Right kidney (tissue), 1 donor: ENCODE results near the gene GMEB2.
A peak's percentile ranks its signal among the peaks of the same experiment; 100 is the strongest.
"Not testable (repeated sequence)": the region's sequence is repeated elsewhere in the genome, so short reads cannot be mapped to it uniquely, and the experiment has no call there.

ENCODE experiments used
- DNase-seq: peaks from one replicate; pipeline ENCODE4 v3.0.0-alpha.2; 2016

Gene GMEB2

GRCh38 chr20:63657937-63658748 lies 31.2 kb upstream of the GMEB2 start, which contains the start of gene RTEL1:
Gene RTEL1 (plus strand): TSS chr20:63658312. CDS start chr20:63659403, 1,091 bp downstream.
- DNase-seq = peak; percentile 99

GRCh38 chr20:63657260-63657936 lies 30.5 kb upstream of the GMEB2 start:
- DNase-seq = no peak

- DNase-seq = no peak
These were observed 29.6 kb upstream of the GMEB2 start for GRCh38 chr20:63656451-63656850.

GRCh38 chr20:63655249-63655648 lies 28.3 kb upstream of the GMEB2 start:
- DNase-seq = no peak

- DNase-seq = peak; percentile 43
These were observed 27.2 kb upstream of the GMEB2 start for GRCh38 chr20:63653974-63654668.

GRCh38 chr20:63653041-63653973 lies 26.4 kb upstream of the GMEB2 start, which contains the start of gene STMN3:
Gene STMN3 (minus strand): TSS chr20:63653424. CDS start chr20:63653345, 79 bp downstream.
- DNase-seq = peak; percentile 86

GRCh38 chr20:63652192-63652980 lies 25.5 kb upstream of the GMEB2 start:
- peak; percentile 56 for DNase-seq

- DNase-seq = no peak
These were observed 25.0 kb upstream of the GMEB2 start for GRCh38 chr20:63651942-63652191.

- not testable (repeated sequence) for DNase-seq
These were observed 23.6 kb upstream of the GMEB2 start for GRCh38 chr20:63650486-63650885.

GRCh38 chr20:63648895-63649589 lies 22.1 kb upstream of the GMEB2 start:
- no peak for DNase-seq

GRCh38 chr20:63648190-63648589 lies 21.3 kb upstream of the GMEB2 start:
- DNase-seq = no peak

- no peak for DNase-seq
These were observed 18.3 kb upstream of the GMEB2 start for GRCh38 chr20:63645218-63645617.

- DNase-seq = no peak
These were observed 17.0 kb upstream of the GMEB2 start for GRCh38 chr20:63643946-63644345.

GRCh38 chr20:63643499-63643898 lies 16.6 kb upstream of the GMEB2 start:
- no peak for DNase-seq

- DNase-seq = peak; percentile 40
These were observed 15.8 kb upstream of the GMEB2 start for GRCh38 chr20:63642527-63643247.

- peak; percentile 79 for DNase-seq
These were observed 15.1 kb upstream of the GMEB2 start for GRCh38 chr20:63641792-63642523.

GRCh38 chr20:63641146-63641791 lies 14.4 kb upstream of the GMEB2 start:
- DNase-seq = peak; percentile 80

- not testable (repeated sequence) for DNase-seq
These were observed 13.8 kb upstream of the GMEB2 start for GRCh38 chr20:63640686-63641085.

- no peak for DNase-seq
These were observed 13.2 kb upstream of the GMEB2 start for GRCh38 chr20:63640086-63640485.
